ENCODE results near the gene GABRG3.

DNA sequence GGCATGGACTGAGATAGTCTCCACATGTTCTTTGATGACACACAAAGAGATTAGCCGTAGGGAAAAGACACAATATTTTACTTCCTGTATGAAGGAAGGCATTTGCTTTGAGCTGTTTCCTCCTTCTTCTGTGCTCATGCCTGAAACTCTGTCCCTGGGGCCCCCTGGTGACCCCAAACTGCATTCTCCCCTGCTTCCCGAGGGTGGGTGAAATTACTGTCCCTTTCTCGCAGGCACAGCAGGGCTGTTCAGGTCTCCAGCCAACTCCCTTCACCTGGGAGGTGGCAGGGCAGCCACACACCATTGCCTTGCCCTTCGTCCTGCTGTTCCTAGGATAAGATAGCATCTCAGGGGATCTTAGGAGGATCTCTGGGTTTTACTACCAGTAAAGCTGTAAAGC is 79.2 kb downstream of the GABRG3 start:
- TF ChIP-seq, protein P1, sequence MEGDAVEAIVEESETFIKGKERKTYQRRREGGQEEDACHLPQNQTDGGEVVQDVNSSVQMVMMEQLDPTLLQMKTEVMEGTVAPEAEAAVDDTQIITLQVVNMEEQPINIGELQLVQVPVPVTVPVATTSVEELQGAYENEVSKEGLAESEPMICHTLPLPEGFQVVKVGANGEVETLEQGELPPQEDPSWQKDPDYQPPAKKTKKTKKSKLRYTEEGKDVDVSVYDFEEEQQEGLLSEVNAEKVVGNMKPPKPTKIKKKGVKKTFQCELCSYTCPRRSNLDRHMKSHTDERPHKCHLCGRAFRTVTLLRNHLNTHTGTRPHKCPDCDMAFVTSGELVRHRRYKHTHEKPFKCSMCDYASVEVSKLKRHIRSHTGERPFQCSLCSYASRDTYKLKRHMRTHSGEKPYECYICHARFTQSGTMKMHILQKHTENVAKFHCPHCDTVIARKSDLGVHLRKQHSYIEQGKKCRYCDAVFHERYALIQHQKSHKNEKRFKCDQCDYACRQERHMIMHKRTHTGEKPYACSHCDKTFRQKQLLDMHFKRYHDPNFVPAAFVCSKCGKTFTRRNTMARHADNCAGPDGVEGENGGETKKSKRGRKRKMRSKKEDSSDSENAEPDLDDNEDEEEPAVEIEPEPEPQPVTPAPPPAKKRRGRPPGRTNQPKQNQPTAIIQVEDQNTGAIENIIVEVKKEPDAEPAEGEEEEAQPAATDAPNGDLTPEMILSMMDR (tag by site-specific recombination; IDR thresholded peaks at IDR 0.05): no peak
- TF ChIP-seq ZNF121 (tag by site-specific recombination; IDR thresholded peaks at IDR 0.05): no peak
